Left forelimb (tissue), 1 donor: ENCODE measurements around the gene PREX1.

Experiments
- DNase-seq: peaks from one replicate; pipeline ENCODE4 v3.0.0-alpha.2; 2018; ENCODE audit warnings: low spot score

Gene PREX1

GRCh38 chr20:48717095-48717672 lies 110.6 kb downstream of the PREX1 start:
- no peak for DNase-seq

- no peak for DNase-seq
Measured at GRCh38 chr20:48716541-48716940, 111.3 kb downstream of the PREX1 start.

GRCh38 chr20:48716086-48716485 lies 111.7 kb downstream of the PREX1 start:
- no peak for DNase-seq

GRCh38 chr20:48714764-48715163 lies 113.0 kb downstream of the PREX1 start:
- no peak for DNase-seq

- no peak for DNase-seq
Measured at GRCh38 chr20:48711696-48712464, 115.9 kb downstream of the PREX1 start.

GRCh38 chr20:48711044-48711428 lies 116.8 kb downstream of the PREX1 start:
- DNase-seq: no peak

- no peak for DNase-seq
Measured at GRCh38 chr20:48710341-48711043, 117.3 kb downstream of the PREX1 start.

GRCh38 chr20:48709744-48710143 lies 118.1 kb downstream of the PREX1 start:
- DNase-seq: no peak

- DNase-seq: no peak
Measured at GRCh38 chr20:48709058-48709691, 118.6 kb downstream of the PREX1 start.

- no peak for DNase-seq
Measured at GRCh38 chr20:48708630-48709029, 119.2 kb downstream of the PREX1 start.

- no peak for DNase-seq
Measured at GRCh38 chr20:48708116-48708515, 119.7 kb downstream of the PREX1 start.

- DNase-seq: no peak
Measured at GRCh38 chr20:48706710-48707365, 121.0 kb downstream of the PREX1 start.

- DNase-seq: no peak
Measured at GRCh38 chr20:48706116-48706656, 121.6 kb downstream of the PREX1 start.

GRCh38 chr20:48705240-48706115 lies 122.3 kb downstream of the PREX1 start:
- no peak for DNase-seq

GRCh38 chr20:48704761-48705160 lies 123.0 kb downstream of the PREX1 start:
- no peak for DNase-seq

GRCh38 chr20:48703511-48704219 lies 124.1 kb downstream of the PREX1 start:
- no peak for DNase-seq

- no peak for DNase-seq
Measured at GRCh38 chr20:48703107-48703506, 124.7 kb downstream of the PREX1 start.

GRCh38 chr20:48702455-48702913 lies 125.3 kb downstream of the PREX1 start:
- DNase-seq: no peak

- no peak for DNase-seq
Measured at GRCh38 chr20:48701702-48702101, 126.1 kb downstream of the PREX1 start.
